NCI-H460 (cell line): ENCODE data around the gene KANK2. TPM values are rescaled to one million over a fixed set of nuclear protein-coding genes. Genes with fewer than 3 reads are reported as not detected.
A peak's percentile ranks its signal among the peaks of the same experiment; 100 is the strongest.
"Not testable (repeated sequence)": the region's sequence is repeated elsewhere in the genome, so short reads cannot be mapped to it uniquely, and the experiment has no call there.

Experiments
- DNase-seq: peaks from one replicate; pipeline ENCODE4 v3.0.0-alpha.2; 2016; ENCODE audit warnings: low read depth; ENCODE audit errors: extremely low read depth
- total RNA-seq: library from RNA; depleted of rRNA; stranded (reverse); fragments of >200 nt; shearing (Covaris generic); gene quantifications from 2 replicates; pipeline ENCODE4 v1.2.3, GENCODE V29; 2014

Gene KANK2
- total RNA-seq, 1 experiment from 2014 or later: 14.2 TPM

DNA sequence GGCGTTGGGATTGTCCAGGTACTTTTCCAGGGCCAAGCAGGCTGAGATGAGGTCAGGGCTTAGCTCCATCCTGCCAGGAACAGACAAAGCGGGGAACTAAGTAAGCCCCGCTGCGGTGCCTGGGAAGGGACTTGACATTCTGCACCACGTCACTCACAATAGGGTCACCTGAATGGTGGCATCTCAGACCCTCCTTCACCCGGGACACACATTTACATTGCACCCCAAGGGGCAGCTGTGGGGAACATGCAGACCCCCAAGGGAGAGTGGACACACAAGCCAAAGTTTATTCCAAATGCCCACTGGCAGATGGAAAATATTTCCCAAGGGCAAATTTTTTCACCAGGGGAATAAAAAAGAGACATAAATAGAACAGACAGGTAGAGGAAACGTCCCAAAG lies 21.4 kb downstream of the KANK2 start:
- no peak for DNase-seq

GRCh38 chr19:11174336-11174735 lies 23.0 kb downstream of the KANK2 start:
- DNase-seq: no peak

GRCh38 chr19:11173516-11174155 lies 23.7 kb downstream of the KANK2 start:
- DNase-seq: no peak

DNA sequence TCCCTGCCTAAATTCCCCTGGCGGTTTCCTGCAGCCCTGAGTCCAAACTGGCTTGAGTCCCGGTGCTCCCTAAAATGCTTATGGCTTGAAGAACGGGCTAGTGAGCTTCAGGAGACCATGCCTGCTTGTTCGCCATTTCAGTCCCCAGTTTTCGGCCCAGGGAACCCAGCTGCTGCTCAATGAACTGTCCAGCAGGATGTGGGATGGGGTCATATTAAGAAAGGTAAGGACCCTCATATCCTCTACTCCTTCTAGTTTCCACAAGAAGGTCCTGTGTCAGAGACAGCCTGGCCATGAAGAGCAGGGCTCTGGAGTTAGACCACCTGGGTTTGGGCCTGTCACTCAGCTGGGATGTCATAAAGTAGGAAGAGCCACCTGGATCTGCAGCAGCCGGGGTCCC lies 24.8 kb downstream of the KANK2 start:
- DNase-seq: no peak

DNA sequence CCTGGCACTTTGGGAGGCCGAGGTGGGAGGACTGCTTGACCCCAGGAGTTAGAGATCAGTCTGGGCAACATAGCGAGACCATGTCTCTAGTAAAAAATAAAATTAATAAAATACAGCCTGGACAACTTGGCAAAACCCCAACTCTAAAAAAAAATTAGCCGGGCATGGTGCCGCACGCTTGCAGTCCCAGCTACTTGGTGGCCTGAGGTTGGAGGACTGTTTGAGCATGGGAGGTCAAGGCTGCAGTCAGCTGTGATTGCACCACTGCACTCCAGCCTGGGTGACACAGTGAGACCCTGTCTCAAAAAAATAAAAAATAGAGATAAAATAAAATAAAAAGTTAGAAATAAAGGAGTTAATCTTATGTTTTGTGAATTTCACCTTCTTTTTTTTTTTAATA lies 26.2 kb downstream of the KANK2 start:
- DNase-seq: no peak

GRCh38 chr19:11169896-11170678 lies 27.3 kb downstream of the KANK2 start:
- no peak for DNase-seq

GRCh38 chr19:11168568-11168967 lies 28.8 kb downstream of the KANK2 start:
- DNase-seq: no peak

GRCh38 chr19:11166281-11167142 lies 30.8 kb downstream of the KANK2 start:
- DNase-seq: no peak

GRCh38 chr19:11165486-11166030 lies 31.8 kb downstream of the KANK2 start:
- no peak for DNase-seq

DNA sequence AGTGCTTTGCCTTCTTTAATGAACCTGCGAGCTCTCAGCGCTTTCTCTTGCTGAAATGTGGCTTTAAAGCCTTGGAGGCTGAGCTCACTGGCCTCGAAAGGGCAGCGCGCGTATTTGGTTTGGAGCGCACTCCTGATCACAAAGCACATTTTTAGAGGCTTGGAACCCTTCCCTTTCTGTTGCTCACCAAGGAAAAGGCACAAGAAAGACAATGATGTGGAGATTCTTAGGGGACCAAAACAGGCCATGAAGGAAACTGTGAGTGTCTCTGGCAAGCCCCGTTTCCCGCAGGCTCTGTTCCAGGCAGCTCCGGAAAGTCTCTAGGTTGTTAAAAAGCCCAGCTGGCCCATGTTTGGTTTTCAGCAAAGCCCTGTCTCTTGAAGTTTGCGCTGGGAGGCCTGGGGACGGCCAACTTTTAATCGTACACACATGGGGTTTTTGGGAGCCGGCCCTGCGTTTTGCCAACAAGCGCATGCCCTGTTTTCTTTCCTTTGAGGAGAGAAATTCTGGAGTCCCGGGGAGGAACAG lies 32.4 kb downstream of the KANK2 start:
- no peak for DNase-seq

- no peak for DNase-seq
These were observed 33.0 kb downstream of the KANK2 start for GRCh38 chr19:11164296-11164695.

- DNase-seq: not testable (repeated sequence)
These were observed 36.9 kb downstream of the KANK2 start for GRCh38 chr19:11160440-11160768.

GRCh38 chr19:11159598-11160439 lies 37.5 kb downstream of the KANK2 start:
- no peak for DNase-seq

DNA sequence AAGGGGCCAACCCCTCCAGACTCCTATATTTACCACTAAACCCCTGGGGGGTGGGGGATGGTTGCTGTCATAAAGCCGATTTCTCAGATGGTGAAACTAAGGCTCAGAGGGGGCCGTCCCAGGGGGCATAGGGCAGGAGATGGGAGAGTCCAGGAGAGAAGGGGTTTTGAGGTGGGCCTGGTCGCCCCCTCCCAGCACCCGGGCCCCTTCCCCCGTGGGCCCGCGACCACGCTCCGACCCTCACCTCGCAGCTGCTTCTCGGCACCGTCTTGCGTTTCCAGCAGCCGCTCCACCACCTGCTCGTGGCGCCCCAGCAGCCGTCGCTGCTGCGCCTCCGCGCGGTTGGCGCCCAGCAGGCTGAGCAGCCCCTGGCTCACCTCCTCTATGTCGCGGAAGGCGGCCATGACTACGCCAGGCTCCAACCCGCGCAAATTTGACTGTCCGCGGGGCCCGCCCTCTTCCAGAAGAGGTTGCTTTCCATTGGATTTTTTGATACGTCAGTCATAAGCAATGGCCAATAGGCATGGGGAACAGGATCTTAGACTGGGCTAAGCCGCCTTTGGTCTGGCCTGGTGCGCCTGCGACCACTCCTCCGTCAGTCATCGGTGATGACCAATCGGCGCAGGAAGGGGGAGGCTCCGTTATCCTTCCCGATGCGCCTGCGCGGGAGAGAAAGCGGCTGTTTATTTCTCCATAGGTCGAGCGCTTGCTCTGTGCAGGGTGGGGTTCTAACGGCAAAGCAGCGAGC lies 41.8 kb downstream of the KANK2 start, which contains the start of gene SPC24:
Gene SPC24 (minus strand): TSS at position 410 of the 748 bp plus-strand sequence. CDS start 6 bp downstream, at position 404.
- DNase-seq: peak; percentile 97

DNA sequence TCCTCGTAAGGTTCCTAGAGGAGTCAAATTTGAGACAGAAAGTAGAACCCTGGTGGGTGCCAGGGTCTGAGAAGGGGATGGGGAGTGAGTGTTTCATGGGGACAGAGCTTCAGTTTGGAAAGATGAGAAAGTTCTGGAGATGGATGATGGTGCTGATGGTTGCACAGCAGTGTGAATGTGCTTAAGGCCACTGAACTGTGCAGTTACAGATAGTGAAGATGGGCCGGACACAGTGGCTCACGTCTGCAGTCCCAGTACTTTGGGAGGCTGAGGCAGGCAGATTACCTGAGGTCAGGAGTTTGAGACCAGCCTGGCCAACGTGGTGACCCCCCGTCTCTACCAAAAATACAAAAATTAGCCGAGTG lies 42.7 kb downstream of the KANK2 start:
- no peak for DNase-seq

DNA sequence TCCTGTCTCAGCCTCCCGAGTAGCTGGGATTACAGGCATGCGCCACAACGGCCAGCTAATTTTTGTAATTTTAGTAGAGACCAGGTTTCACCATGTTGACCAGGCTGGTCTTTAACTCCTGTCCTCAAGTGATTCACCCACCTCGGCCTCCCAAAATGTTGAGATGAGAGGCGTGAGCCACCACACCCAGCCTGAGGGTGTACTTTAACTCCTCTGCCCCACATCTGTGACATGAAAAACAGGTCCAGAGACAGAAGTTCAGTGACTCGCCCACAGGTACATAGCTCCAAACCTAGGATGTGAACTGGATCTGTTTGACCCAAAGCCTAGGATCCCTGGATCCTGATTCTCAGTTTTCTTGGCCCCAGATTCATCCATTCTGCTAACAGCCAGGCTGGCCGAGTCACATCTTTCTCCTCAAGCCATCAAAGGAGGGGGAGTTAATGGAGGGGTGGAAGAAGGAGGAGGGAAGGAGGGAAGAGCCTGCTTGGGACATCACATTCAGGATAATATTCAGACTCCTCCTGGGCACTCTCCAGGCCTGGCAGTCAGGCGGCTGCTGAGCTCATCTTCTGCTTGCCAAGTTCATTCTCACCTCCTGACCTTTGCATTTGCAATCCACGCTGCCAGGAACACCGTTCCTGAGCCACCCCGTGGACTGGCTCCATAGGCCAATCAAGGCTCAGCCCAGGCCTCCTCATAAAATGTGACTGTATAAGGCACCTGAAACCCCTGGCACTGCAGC lies 44.9 kb downstream of the KANK2 start:
- DNase-seq: no peak

GRCh38 chr19:11151181-11151580 lies 46.2 kb downstream of the KANK2 start:
- DNase-seq: no peak

GRCh38 chr19:11148001-11148400 lies 49.3 kb downstream of the KANK2 start:
- no peak for DNase-seq

DNA sequence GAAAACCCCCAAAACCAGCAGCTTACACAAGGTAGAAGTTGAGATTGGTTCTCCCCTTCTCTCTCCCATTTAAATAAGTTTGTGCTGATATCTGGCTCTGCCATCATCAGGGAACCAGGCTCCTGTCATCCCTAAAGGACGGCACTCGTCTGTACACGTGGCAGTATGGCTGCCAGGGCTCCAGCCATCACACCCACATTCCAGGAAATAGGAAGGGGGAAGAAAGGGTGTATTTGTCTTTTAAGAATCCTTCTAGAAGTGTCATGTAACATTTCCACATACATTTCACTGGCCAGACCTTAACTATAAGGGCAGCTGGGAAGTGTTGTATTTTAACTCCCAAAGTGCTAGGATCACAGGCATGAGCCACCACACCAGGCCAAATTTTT lies 51.8 kb downstream of the KANK2 start:
- DNase-seq: no peak
